Measurements from ENCODE around the gene GMDS. TPM values are rescaled to one million over a fixed set of nuclear protein-coding genes. Genes with fewer than 3 reads are reported as not detected.

GMDS gene
- total and polyA plus RNA-seq, 11 donors: 4.5 to 10.7 (median 7.0) TPM

GRCh38 chr6:1749041-1749440 lies 496.4 kb downstream of the GMDS start:
- intact Hi-C loops (cut with DNase I): no loop called here
- Histone ChIP-seq H3K4me3 (no peak overlapping the region), H3K36me3 (no peaks in the 10 kb centered on the region), H3K4me1 (no peaks in the 10 kb centered on the region), H3K27ac (no peak overlapping the region), H3K27me3 (no peaks in the 10 kb centered on the region), H3K9me3 (peaks cover 0 to 21% (median 0%) of the 10 kb centered on the region in 12 donors)
- WGBS, 4 donors: 91 to 96% (median 94%) methylated on average over 6 of the region's 6 CpGs
- no peak for ATAC-seq
- DNase-seq: no peak
- TF ChIP-seq CTCF (IDR thresholded peaks at IDR 0.05) (no peak), POLR2A (IDR thresholded peaks at IDR 0.05) (no peak)

GRCh38 chr6:1747531-1747930 lies 497.9 kb downstream of the GMDS start:
- H3K27me3 ChIP-seq: no peaks in the 10 kb centered on the region
- DNase-seq (no peak), ATAC-seq (no peak)
- no peak overlapping the region for H3K4me3 ChIP-seq
- 70 to 95% (median 73%) methylated on average over 5 of the region's 5 CpGs for whole genome bisulfite sequencing, 4 donors
- no peaks in the 10 kb centered on the region for H3K36me3 ChIP-seq
- H3K9me3 ChIP-seq: peaks cover 0 to 9% (median 0%) of the 10 kb centered on the region in 12 donors
- no peak overlapping the region for H3K27ac ChIP-seq
- H3K4me1 ChIP-seq: no peaks in the 10 kb centered on the region
- no peak for TF ChIP-seq CTCF (IDR thresholded peaks at IDR 0.05)
- no peak for TF ChIP-seq POLR2A (IDR thresholded peaks at IDR 0.05)
- intact Hi-C loops (cut with DNase I): no loop called here

GRCh38 chr6:1747003-1747402 lies 498.4 kb downstream of the GMDS start:
- Histone ChIP-seq H3K4me3 (no peak overlapping the region), H3K36me3 (no peaks in the 10 kb centered on the region), H3K27me3 (no peaks in the 10 kb centered on the region), H3K9me3 (peaks cover 0 to 9% (median 0%) of the 10 kb centered on the region in 12 donors), H3K27ac (no peak overlapping the region), H3K4me1 (no peaks in the 10 kb centered on the region)
- DNase-seq (no peak), ATAC-seq (no peak)
- 75 to 83% (median 83%) methylated on average over 4 of the region's 4 CpGs for WGBS, 4 donors
- intact Hi-C loops (cut with DNase I): no loop called here
- TF ChIP-seq POLR2A (IDR thresholded peaks at IDR 0.05) (no peak), CTCF (IDR thresholded peaks at IDR 0.05) (no peak)

DNA sequence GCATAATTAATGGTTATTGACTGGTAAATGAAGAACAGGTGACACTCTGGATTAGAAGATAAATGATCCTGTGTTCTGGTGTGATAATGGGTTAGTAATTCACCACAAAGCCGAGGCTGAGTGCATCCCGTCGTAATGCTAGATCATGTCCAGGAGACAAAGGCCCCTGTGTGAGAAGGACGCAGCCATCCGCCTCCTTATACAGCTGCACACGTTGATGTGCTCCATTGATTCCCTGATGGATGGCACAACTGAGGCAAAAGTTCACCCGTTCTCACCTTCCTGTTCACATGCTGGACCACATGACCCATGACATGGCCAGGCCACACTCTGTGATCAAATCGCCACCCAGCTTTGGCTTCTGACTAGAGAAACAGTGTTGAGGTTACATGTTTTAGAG lies 499.6 kb downstream of the GMDS start:
- no peaks in the 10 kb centered on the region for H3K9me3 ChIP-seq
- ATAC-seq (no peak), DNase-seq (no peak)
- 86 to 89% (median 88%) methylated on average over 8 of the region's 8 CpGs for WGBS, 4 donors
- H3K36me3 ChIP-seq: no peaks in the 10 kb centered on the region
- intact Hi-C loops (cut with DNase I): no loop called here
- H3K27me3 ChIP-seq: no peaks in the 10 kb centered on the region
- no peak for TF ChIP-seq POLR2A (IDR thresholded peaks at IDR 0.05)
- no peak for TF ChIP-seq CTCF (IDR thresholded peaks at IDR 0.05)
- no peak overlapping the region for H3K27ac ChIP-seq
- H3K4me3 ChIP-seq: no peak overlapping the region
- H3K4me1 ChIP-seq: no peaks in the 10 kb centered on the region

All from heart left ventricle (tissue), 16 donors.